ENCODE measurements around the gene NOM1. TPM values are rescaled to one million over a fixed set of nuclear protein-coding genes. Genes with fewer than 3 reads are reported as not detected.

Gene NOM1
- total and polyA plus RNA-seq, 2 donors (not counting 3 experiments of a cell fraction or from before 2014, with no cell fraction given): 13.7 to 38.6 TPM

DNA sequence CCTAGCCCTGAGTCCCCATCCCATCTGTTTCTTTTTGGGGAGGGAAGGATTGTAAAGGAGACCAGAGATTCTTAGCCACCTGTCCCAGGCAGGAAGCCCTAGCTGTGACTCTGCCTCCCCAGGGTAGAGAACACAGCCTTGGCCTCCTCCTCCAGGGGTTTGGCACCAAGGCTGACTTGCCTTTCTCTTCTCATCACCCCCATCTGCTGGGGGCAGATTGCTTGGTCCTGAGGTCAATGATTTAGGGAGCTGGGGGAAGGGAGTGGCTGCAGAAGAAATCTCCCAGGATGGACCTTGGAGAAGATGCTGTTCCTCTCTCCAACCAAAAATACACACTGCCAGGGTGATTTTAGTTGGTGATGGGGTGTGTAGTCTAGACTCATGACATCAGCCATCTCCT is 63.6 kb downstream of the NOM1 start:
- H3K9ac ChIP-seq (replicated peaks; ENCODE audit: extremely low read depth, insufficient read depth, low read length): no peak overlapping the region
- no peak overlapping the region for H3K27ac ChIP-seq (ENCODE audit: insufficient read depth, low read depth, low read length)
- no peaks in the 10 kb centered on the region for H3K4me1 ChIP-seq (ENCODE audit: control insufficient read depth, extremely low read depth, insufficient read depth, low read length)
- H3K79me2 ChIP-seq (ENCODE audit: control insufficient read depth, insufficient read depth, low read length): no peaks in the 10 kb centered on the region
- no TSS peak for BruUV-seq (replicated peaks)
- no peaks in the 10 kb centered on the region for H3K9me1 ChIP-seq (replicated peaks; ENCODE audit: control insufficient read depth, extremely low read depth, insufficient read depth, low read length)
- H3K4me3 ChIP-seq (replicated peaks in 1 of 3; ENCODE audit: insufficient read depth in 1 of 3, low read depth in 1 of 3, low read length in 3 of 3): no peak overlapping the region
- H3K36me3 ChIP-seq (ENCODE audit: control insufficient read depth in 2 of 2, extremely low read depth in 1 of 2, insufficient read depth in 2 of 2, low read length in 2 of 2): no peaks in the 10 kb centered on the region
- peaks cover 87 to 96% of the 10 kb centered on the region in 2 experiments for H3K27me3 ChIP-seq (ENCODE audit: control insufficient read depth in 2 of 2, insufficient read depth in 2 of 2, low read length in 2 of 2)
- H2AFZ ChIP-seq (ENCODE audit: low read depth, low read length): no peak overlapping the region
- no peaks in the 10 kb centered on the region for H3K9me3 ChIP-seq (replicated peaks; ENCODE audit: control insufficient read depth, insufficient read depth, low read length)
- TF ChIP-seq MYC (IDR thresholded peaks at IDR 0.05; ENCODE audit: low read depth, low read length): no peak
- no peak for DNase-seq (ENCODE audit: low read depth, low spot score)
- no peaks in the 10 kb centered on the region for H4K20me1 ChIP-seq (replicated peaks; ENCODE audit: control insufficient read depth, extremely low read depth, insufficient read depth, low read length)
- intact Hi-C loops (cut with micrococcal nuclease): no loop called here
- no peak for FAIRE-seq
- POLR2A ChIA-PET: no interaction called here
- dilution Hi-C loops (cut with MboI; ENCODE audit: extremely low pct_ligation_motif_present, low sequenced_read_pairs): no loop called here
- CTCF ChIA-PET: interaction anchor here (0.7 kb wide), 2 partner anchors 21 to 100 kb away, joined by 3 read pairs; no protein-coding TSS in a partner anchor
- no peak overlapping the region for H3K4me2 ChIP-seq (ENCODE audit: insufficient read depth, low read length)

DNA sequence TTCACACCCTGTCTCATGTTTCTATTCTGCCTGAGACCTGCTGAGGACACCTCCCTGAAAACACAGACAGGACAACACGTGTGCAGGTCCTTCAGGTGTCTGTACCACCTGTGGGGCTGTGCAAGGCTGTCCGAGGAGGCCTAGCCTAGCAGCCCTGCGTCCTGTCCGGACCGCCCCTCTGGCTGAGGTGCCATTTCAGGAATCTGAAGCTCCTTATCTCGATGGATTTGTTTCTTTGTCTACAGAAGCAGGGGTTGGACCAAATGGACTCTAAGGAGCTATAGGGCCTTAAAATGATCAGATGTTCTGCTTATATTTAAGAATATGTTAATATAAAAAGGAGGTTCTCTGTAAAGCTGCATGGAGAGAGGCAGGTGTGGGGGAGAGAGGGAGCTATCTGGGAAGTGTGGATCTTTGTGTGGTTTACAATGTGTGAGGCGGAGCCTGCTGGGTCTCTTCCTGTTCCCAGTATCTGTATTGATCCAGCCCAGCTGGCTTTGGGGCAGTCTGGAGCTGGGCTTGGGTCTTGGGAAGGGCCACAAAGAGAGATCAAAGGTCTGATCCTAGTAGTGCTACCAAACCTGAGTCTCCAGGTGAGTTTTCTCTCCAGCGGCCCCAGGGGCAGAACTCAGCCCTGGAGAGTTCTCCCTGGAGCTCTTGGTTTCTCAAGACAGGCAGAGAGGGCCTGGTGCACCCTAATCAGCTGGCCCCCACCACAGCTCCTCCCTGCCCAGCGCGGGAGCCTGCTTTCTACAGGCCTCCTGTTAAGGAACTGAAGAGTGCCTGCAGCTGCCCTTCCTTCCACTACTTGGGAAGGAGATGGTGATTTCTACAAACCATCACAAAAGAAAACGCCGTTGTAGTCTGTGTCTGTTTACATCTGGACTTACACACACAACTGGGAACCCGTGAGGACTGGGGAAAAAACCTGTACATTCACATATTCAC is 64.4 kb downstream of the NOM1 start:
- BruUV-seq (replicated peaks): no TSS peak
- ChIA-PET CTCF (no interaction called here), POLR2A (no interaction called here)
- FAIRE-seq: no peak
- no peak for DNase-seq (ENCODE audit: low read depth, low spot score)
- dilution Hi-C loops (cut with MboI; ENCODE audit: extremely low pct_ligation_motif_present, low sequenced_read_pairs) (no loop called here), intact Hi-C loops (cut with micrococcal nuclease) (no loop called here)
- Histone ChIP-seq H3K4me1 (ENCODE audit: control insufficient read depth, extremely low read depth, insufficient read depth, low read length) (no peaks in the 10 kb centered on the region), H2AFZ (ENCODE audit: low read depth, low read length) (no peak overlapping the region), H3K36me3 (ENCODE audit: control insufficient read depth in 2 of 2, extremely low read depth in 1 of 2, insufficient read depth in 2 of 2, low read length in 2 of 2) (no peaks in the 10 kb centered on the region), H3K27me3 (ENCODE audit: control insufficient read depth in 2 of 2, insufficient read depth in 2 of 2, low read length in 2 of 2) (peaks cover 86 to 96% of the 10 kb centered on the region in 2 experiments), H3K4me3 (replicated peaks in 1 of 3; ENCODE audit: insufficient read depth in 1 of 3, low read depth in 1 of 3, low read length in 3 of 3) (no peak overlapping the region), H3K4me2 (ENCODE audit: insufficient read depth, low read length) (no peak overlapping the region), H3K9me3 (replicated peaks; ENCODE audit: control insufficient read depth, insufficient read depth, low read length) (no peaks in the 10 kb centered on the region), H3K9ac (replicated peaks; ENCODE audit: extremely low read depth, insufficient read depth, low read length) (no peak overlapping the region), H3K9me1 (replicated peaks; ENCODE audit: control insufficient read depth, extremely low read depth, insufficient read depth, low read length) (no peaks in the 10 kb centered on the region), H3K27ac (ENCODE audit: insufficient read depth, low read depth, low read length) (no peak overlapping the region), H4K20me1 (replicated peaks; ENCODE audit: control insufficient read depth, extremely low read depth, insufficient read depth, low read length) (no peaks in the 10 kb centered on the region), H3K79me2 (ENCODE audit: control insufficient read depth, insufficient read depth, low read length) (no peaks in the 10 kb centered on the region)
- TF ChIP-seq POLR2AphosphoS5 (IDR thresholded peaks at IDR 0.05; ENCODE audit: insufficient read depth, low read depth, low read length) (no peak), MYC (IDR thresholded peaks at IDR 0.05; ENCODE audit: low read depth, low read length) (no peak), GATA2 (IDR thresholded peaks at IDR 0.05; ENCODE audit: insufficient read depth, insufficient read length, low read depth, low read length) (no peak), POLR2A (IDR thresholded peaks at IDR 0.05; ENCODE audit: low read depth, low read length) (no peak), FOS (IDR thresholded peaks at IDR 0.05; ENCODE audit: borderline replicate concordance, insufficient read depth, low read length) (no peak), JUN (IDR thresholded peaks at IDR 0.05; ENCODE audit: borderline replicate concordance, insufficient read depth, insufficient read length, low read depth) (no peak), EZH2 (IDR thresholded peaks at IDR 0.05; ENCODE audit: borderline replicate concordance, low read depth, low read length, severe bottlenecking) (no peak)
- TF ChIP-seq, protein P1, sequence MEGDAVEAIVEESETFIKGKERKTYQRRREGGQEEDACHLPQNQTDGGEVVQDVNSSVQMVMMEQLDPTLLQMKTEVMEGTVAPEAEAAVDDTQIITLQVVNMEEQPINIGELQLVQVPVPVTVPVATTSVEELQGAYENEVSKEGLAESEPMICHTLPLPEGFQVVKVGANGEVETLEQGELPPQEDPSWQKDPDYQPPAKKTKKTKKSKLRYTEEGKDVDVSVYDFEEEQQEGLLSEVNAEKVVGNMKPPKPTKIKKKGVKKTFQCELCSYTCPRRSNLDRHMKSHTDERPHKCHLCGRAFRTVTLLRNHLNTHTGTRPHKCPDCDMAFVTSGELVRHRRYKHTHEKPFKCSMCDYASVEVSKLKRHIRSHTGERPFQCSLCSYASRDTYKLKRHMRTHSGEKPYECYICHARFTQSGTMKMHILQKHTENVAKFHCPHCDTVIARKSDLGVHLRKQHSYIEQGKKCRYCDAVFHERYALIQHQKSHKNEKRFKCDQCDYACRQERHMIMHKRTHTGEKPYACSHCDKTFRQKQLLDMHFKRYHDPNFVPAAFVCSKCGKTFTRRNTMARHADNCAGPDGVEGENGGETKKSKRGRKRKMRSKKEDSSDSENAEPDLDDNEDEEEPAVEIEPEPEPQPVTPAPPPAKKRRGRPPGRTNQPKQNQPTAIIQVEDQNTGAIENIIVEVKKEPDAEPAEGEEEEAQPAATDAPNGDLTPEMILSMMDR (IDR thresholded peaks at IDR 0.05; ENCODE audit: extremely low read depth in 1 of 2, insufficient read depth in 1 of 2, low read depth in 1 of 2, low read length in 2 of 2): no peak
- TF ChIP-seq, protein P2, sequence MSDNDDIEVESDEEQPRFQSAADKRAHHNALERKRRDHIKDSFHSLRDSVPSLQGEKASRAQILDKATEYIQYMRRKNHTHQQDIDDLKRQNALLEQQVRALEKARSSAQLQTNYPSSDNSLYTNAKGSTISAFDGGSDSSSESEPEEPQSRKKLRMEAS (IDR thresholded peaks at IDR 0.05; ENCODE audit: insufficient read depth, insufficient read length): no peak

Measured in endothelial cell of umbilical vein (primary cell).